IMR-90 (cell line): Measurements from ENCODE around the gene GRID1.

Source experiments
- FOS ChIP-seq: fragments of 150-350 bp; IDR thresholded peaks from 2 replicates; pipeline ENCODE4 v1.6.1; 2016; ENCODE audit warnings: low read depth, low read length
- TF ChIP-seq, protein P1 (sequence below): conservative IDR thresholded peaks from 2 replicates; pipeline ENCODE4 v1.5.1; 2012; ENCODE audit warnings: mild to moderate bottlenecking, low read depth, low read length, improper control_type of control experiment

DNA sequence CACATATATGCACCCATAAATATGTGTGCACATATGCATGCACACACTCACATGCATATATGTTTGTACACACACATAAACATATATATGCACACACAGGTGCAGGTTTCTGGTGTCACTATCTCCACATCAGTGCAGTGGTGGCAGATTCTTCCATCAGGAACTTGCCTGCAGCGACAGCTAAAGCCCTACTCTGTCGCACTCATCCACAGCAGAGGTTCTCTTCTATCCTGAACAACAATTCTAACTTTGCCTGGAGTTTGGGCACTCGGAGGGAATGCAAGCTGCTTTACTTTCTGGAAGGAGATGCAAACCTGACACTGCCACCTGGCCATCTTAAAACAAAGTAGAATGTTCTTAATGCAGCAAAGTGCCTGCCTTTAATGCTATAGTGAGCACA is 745.8 kb downstream of the GRID1 start:
- TF ChIP-seq, protein P1, sequence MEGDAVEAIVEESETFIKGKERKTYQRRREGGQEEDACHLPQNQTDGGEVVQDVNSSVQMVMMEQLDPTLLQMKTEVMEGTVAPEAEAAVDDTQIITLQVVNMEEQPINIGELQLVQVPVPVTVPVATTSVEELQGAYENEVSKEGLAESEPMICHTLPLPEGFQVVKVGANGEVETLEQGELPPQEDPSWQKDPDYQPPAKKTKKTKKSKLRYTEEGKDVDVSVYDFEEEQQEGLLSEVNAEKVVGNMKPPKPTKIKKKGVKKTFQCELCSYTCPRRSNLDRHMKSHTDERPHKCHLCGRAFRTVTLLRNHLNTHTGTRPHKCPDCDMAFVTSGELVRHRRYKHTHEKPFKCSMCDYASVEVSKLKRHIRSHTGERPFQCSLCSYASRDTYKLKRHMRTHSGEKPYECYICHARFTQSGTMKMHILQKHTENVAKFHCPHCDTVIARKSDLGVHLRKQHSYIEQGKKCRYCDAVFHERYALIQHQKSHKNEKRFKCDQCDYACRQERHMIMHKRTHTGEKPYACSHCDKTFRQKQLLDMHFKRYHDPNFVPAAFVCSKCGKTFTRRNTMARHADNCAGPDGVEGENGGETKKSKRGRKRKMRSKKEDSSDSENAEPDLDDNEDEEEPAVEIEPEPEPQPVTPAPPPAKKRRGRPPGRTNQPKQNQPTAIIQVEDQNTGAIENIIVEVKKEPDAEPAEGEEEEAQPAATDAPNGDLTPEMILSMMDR: no peak
- TF ChIP-seq FOS: no peak
